Smooth muscle cell (in vitro differentiated cells): ENCODE results near the gene RASGEF1B. TPM values are rescaled to one million over a fixed set of nuclear protein-coding genes. Genes with fewer than 3 reads are reported as not detected.

ENCODE experiments used
- DNase-seq: peaks from one replicate; lab custom pipeline; 2025; ENCODE audit not compliant: unreplicated experiment; lab: John Stamatoyannopoulos, UW
- H2AFZ ChIP-seq: fragments of 200-600 bp; sonication (generic); 2 replicates; pipeline ENCODE4 v1.6.0; 2016; ENCODE audit warnings: antibody characterized with exemption, low read depth, mild to moderate bottlenecking
- H3F3A ChIP-seq: fragments of 200-600 bp; sonication (generic); 2 replicates; pipeline ENCODE4 v1.6.0; 2017; ENCODE audit warnings: antibody characterized with exemption, low read depth
- H3K27ac ChIP-seq: fragments of 200-600 bp; sonication (generic); 2 replicates; pipeline ENCODE4 v1.5.1; 2016; ENCODE audit warnings: low read depth, mild to moderate bottlenecking
- H3K27me3 ChIP-seq: fragments of 200-600 bp; sonication (generic); 2 replicates; pipeline ENCODE4 v1.6.1; 2016; ENCODE audit warnings: low read depth, mild to moderate bottlenecking
- H3K36me3 ChIP-seq: fragments of 200-600 bp; sonication (generic); 2 replicates; pipeline ENCODE4 v1.5.1; 2016; ENCODE audit warnings: low read depth
- H3K4me1 ChIP-seq: fragments of 200-600 bp; sonication (generic); 2 replicates; pipeline ENCODE4 v1.5.1; 2016; ENCODE audit warnings: low read depth
- H3K4me2 ChIP-seq: fragments of 200-600 bp; sonication (generic); 2 replicates; pipeline ENCODE4 v1.6.0; 2016; ENCODE audit warnings: mild to moderate bottlenecking
- H3K4me3 ChIP-seq: fragments of 200-600 bp; sonication (generic); 2 replicates; pipeline ENCODE4 v1.5.1; 2016; ENCODE audit warnings: mild to moderate bottlenecking
- H3K79me2 ChIP-seq: fragments of 200-600 bp; sonication (generic); 2 replicates; pipeline ENCODE4 v1.6.0; 2016; ENCODE audit warnings: low read depth, mild to moderate bottlenecking
- H3K9ac ChIP-seq: fragments of 200-600 bp; sonication (generic); 2 replicates; pipeline ENCODE4 v1.6.0; 2016; ENCODE audit warnings: low read depth
- H3K9me3 ChIP-seq: fragments of 200-600 bp; sonication (generic); replicated peaks from 2 replicates; pipeline ENCODE4 v1.5.1; 2016; ENCODE audit warnings: low read depth
- H4K20me1 ChIP-seq: fragments of 200-600 bp; sonication (generic); 2 replicates; pipeline ENCODE4 v1.6.0; 2016; ENCODE audit warnings: low read depth
- CTCF ChIP-seq: fragments of 200-600 bp; sonication (generic); IDR thresholded peaks from 2 replicates; pipeline ENCODE4 v1.5.1; 2017; ENCODE audit warnings: borderline replicate concordance, mild to moderate bottlenecking, antibody characterized with exemption; ENCODE audit not compliant: insufficient read depth, poor library complexity, severe bottlenecking
- WGBS: methylation state at CpG from one replicate; pipeline ENCODE4 v1.1.7; 2016; ENCODE audit warnings: low lambda C conversion rate; 5-methylcytosine and 5-hydroxymethylcytosine counted together
- polyA plus RNA-seq: library from polyadenylated mRNA; unstranded; fragments of >200 nt; fragmentation: Nextera tagmentation; extraction: Ambion mirVana; gene quantifications from 2 replicates; pipeline ENCODE4 v1.2.1, GENCODE V29; 2016
- total RNA-seq: library from RNA; depleted of rRNA; stranded (reverse); fragments of >200 nt; gene quantifications from 2 replicates; pipeline ENCODE4 v1.2.3, GENCODE V29; 2014

The RASGEF1B gene
- total and polyA plus RNA-seq, 2 experiments from 2014 or later: 1.5 to 7.5 TPM

GRCh38 chr4:81392164-81392563 lies 79.5 kb downstream of the RASGEF1B start:
- no peaks in the 10 kb centered on the region for H3F3A ChIP-seq
- no peaks in the 10 kb centered on the region for H4K20me1 ChIP-seq
- no peak overlapping the region for H3K4me2 ChIP-seq
- H3K9ac ChIP-seq: no peak overlapping the region
- no peak for TF ChIP-seq CTCF
- no peak overlapping the region for H3K27ac ChIP-seq
- H3K79me2 ChIP-seq: no peaks in the 10 kb centered on the region
- WGBS: 86% methylated on average over 3 of the region's 3 CpGs
- no peaks in the 10 kb centered on the region for H3K9me3 ChIP-seq
- DNase-seq: no peak
- no peak overlapping the region for H3K4me3 ChIP-seq
- H2AFZ ChIP-seq: no peak overlapping the region
- H3K4me1 ChIP-seq: no peaks in the 10 kb centered on the region
- no peaks in the 10 kb centered on the region for H3K27me3 ChIP-seq
- H3K36me3 ChIP-seq: no peaks in the 10 kb centered on the region

GRCh38 chr4:81389720-81390119 lies 82.0 kb downstream of the RASGEF1B start:
- Histone ChIP-seq H3K79me2 (no peaks in the 10 kb centered on the region), H3K9ac (no peak overlapping the region), H3K27me3 (no peaks in the 10 kb centered on the region), H3K4me3 (no peak overlapping the region), H4K20me1 (no peaks in the 10 kb centered on the region), H3K27ac (no peak overlapping the region), H3K9me3 (no peaks in the 10 kb centered on the region), H3K4me1 (no peaks in the 10 kb centered on the region), H3K4me2 (no peak overlapping the region), H3F3A (no peaks in the 10 kb centered on the region), H2AFZ (no peak overlapping the region), H3K36me3 (no peaks in the 10 kb centered on the region)
- no peak for DNase-seq
- WGBS: 97% methylated on average over 2 of the region's 2 CpGs
- TF ChIP-seq CTCF: no peak

GRCh38 chr4:81380437-81380836 lies 91.3 kb downstream of the RASGEF1B start:
- peaks cover 15% of the 10 kb centered on the region for H3K27me3 ChIP-seq
- no peak overlapping the region for H3K9ac ChIP-seq
- no peaks in the 10 kb centered on the region for H3F3A ChIP-seq
- no peak overlapping the region for H3K27ac ChIP-seq
- no peaks in the 10 kb centered on the region for H4K20me1 ChIP-seq
- WGBS: 90% methylated on average over 2 of the region's 2 CpGs
- no peak for DNase-seq
- H2AFZ ChIP-seq: no peak overlapping the region
- TF ChIP-seq CTCF: no peak
- no peaks in the 10 kb centered on the region for H3K36me3 ChIP-seq
- H3K4me3 ChIP-seq: no peak overlapping the region
- no peak overlapping the region for H3K4me2 ChIP-seq
- H3K4me1 ChIP-seq: no peaks in the 10 kb centered on the region
- H3K79me2 ChIP-seq: no peaks in the 10 kb centered on the region
- no peaks in the 10 kb centered on the region for H3K9me3 ChIP-seq

GRCh38 chr4:81378386-81378785 lies 93.3 kb downstream of the RASGEF1B start:
- no peak for TF ChIP-seq CTCF
- no peak for DNase-seq
- Histone ChIP-seq H3K4me3 (no peak overlapping the region), H3K9ac (no peak overlapping the region), H3K4me1 (no peaks in the 10 kb centered on the region), H3K27ac (no peak overlapping the region), H3K4me2 (no peak overlapping the region), H3K27me3 (peaks cover 11% of the 10 kb centered on the region), H3K79me2 (no peaks in the 10 kb centered on the region), H3K36me3 (no peaks in the 10 kb centered on the region), H3F3A (no peaks in the 10 kb centered on the region), H4K20me1 (no peaks in the 10 kb centered on the region), H3K9me3 (no peaks in the 10 kb centered on the region), H2AFZ (no peak overlapping the region)
- WGBS: 86% methylated on average over 1 of the region's 1 CpG
